SK-MEL-5 (cell line): Measurements from ENCODE around the gene GRB14. TPM values are rescaled to one million over a fixed set of nuclear protein-coding genes. Genes with fewer than 3 reads are reported as not detected.
"Not testable (repeated sequence)": the region's sequence is repeated elsewhere in the genome, so short reads cannot be mapped to it uniquely, and the experiment has no call there.

Source experiments
- DNase-seq: peaks from one replicate; pipeline ENCODE4 v3.0.0-alpha.2; 2016; ENCODE audit warnings: low read depth, low spot score
- in situ Hi-C: cut with HindIII; loops from 2 replicates; pipeline ENCODE4 v1.10.0; 2016; ENCODE audit warnings: low sequenced_read_pairs, high pct_unique_total_duplicates, low pct_unique_long_range_greater_than_20kb
- total RNA-seq: library from RNA; depleted of rRNA; stranded (reverse); fragments of >200 nt; shearing (Covaris generic); gene quantifications from 2 replicates; pipeline ENCODE4 v1.2.3, GENCODE V29; 2014; rRNA removed

GRB14 gene
- total RNA-seq, 1 experiment from 2014 or later = 4.5 TPM

DNA sequence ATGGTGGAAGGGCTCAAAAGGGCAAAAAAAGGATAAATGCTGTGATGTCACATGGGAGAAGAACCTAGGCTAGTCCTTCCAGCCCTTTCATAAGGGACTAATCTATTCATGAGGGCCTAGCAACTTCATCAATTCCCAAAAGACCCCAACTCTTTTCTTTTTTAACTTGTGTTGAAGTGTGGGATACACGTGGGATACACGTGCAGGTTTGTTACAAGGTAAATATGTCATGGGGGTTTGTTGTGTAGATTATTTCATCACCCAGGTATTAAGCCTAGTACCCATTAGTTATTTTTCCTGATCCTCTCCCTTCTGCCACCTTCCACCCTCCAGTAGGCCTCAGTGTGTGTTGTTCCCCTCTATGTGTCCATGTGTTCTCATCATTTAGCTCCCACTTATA lies 156.2 kb downstream of the GRB14 start:
- DNase-seq, in situ Hi-C loops: not testable (repeated sequence)

DNA sequence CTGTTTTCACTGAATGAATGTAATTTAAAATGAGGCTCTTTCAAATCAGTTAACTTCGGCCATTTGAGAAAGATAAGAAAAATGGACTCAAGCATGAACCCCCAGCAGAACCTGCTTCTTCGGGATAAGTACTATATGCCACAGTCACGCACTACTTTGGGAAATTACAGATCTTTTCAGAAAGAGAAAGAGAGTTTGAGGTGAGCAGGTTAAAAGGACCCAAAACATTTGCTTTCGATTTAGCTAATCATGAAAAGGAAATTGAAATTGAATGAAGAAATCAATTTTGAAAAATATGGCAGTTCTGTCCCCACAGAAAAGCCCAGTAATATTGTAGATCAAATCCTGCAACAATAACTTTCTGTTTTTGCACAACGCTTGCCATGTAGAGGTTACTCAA lies 156.9 kb downstream of the GRB14 start:
- DNase-seq = no peak
- in situ Hi-C loops = no loop called here

DNA sequence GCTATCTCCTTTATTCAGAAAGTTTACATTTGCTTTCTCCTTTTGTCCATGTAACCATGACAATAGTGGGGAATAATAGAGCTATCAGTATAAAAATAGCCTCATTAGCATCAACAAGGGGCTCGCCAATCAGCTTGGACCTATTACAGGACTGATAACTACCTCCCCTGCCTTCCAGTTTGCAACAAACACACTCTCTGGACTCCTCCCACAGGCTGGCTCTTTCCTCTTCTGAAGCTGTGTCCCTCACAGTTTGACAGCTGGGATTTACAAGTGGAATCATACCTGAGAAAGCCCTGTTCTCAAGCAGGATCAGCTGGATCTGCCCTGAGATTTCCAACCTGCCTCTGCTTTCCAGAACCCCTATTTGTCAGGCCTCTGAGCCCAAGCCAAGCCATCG lies 162.5 kb downstream of the GRB14 start:
- in situ Hi-C loops = no loop called here

DNA sequence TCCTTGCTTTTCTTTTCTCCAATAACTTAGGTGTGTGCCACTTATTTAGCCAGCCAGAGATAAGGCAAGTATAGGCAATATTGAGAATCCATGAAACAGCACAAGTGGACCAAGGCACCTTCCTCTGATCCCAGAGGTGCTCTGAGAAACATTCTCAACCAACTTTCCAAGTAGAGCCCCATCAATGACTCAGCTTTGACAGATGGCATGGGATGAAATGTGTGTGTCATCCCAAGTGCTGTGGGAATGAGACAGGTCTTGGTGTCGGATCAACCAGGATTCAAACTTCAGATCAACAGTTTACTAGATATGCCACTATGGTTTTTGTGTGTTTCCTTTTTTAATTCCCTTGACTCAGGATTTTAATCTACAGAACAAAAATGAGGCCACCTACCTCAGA lies 164.0 kb downstream of the GRB14 start:
- DNase-seq = no peak
- in situ Hi-C loops = no loop called here

More for the DNA sequence above, 162.5 kb downstream of the GRB14 start:
- DNase-seq = no peak

DNA sequence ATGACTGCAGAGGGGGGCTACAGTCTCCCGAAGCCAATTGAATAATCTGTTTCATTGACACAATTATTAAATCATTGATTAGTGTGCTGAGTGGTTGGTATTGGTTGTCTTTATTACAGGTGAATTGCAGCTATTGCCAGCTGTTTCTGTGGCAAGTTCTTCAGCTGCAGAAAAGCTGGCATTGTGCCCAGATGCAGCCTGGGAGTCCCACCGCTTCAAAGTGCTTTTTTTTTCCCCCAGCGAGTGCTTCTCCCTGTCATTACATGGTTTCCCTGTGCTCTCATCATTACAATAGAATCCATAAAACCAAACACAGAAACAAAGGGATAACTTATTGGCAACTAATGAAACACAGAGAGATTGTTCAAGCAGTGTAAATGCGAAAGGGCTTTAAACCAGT lies 164.7 kb downstream of the GRB14 start:
- in situ Hi-C loops = no loop called here
- no peak for DNase-seq

DNA sequence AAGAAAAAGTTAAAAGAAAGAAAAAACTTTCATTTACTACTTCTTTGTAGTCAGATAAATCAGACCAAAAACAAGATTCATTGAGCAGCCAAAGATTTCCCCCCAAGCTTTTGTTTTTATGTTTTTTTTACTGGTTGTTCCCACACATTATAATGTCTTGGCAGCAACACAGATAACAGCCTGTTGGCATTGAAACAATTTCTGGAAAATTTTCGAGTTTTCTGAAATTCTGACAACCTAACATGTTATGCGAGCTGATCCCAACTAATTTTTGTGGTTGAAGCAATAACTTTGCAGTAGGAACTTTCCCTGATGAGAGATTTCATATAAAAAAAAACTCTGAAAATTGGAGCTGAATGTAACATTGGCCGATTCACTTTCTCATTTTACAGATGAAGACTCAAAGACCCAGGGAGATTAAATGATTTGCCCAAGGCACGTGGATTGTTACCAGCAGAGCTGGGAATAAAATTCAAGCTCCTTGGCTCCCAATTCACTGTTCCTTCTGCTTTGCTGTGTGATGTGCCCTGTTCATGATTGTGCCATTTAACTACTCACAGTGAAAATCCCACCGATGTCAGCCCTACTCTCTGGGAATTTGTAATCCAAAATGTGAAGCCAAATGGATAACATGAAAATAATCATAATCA lies 167.5 kb downstream of the GRB14 start:
- DNase-seq = no peak
- in situ Hi-C loops = no loop called here

DNA sequence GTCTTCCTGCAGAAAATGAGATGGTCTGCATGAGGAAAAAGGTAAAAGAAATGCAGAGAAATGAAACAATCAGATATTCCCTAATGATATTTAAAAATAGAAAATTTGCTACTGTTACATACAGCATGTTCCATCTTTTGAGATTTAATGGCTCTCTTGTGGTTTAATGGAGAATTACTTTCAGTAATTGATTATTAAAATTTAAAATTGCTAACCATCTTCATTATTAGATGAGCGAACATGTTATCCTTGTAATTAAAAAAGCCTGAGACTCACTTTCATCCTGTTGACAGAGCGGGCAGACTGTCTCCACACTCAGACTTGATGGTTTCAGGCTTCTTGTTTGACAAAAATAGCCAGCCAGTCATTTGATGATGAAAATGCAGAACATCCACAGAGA lies 171.0 kb downstream of the GRB14 start:
- in situ Hi-C loops = no loop called here
- no peak for DNase-seq

DNA sequence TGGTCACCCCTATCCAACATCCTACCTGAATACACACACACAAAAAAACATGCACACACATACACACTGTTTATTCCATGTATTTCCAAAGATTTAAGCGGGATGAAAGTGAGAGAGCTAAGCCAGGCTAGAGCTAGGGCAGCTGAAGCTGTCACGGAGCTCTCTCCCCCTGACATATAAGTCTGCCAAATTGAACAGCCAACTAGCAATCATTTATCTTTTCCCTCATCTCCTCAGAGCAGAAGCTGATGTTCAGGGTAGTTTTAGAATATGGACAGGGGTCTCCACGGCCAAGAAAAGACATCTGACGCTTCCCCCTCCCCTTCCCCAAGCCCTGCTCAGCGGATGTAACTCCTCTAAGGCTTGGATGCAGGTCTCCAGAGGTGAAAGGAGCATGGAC lies 171.6 kb downstream of the GRB14 start:
- no peak for DNase-seq
- in situ Hi-C loops = no loop called here

DNA sequence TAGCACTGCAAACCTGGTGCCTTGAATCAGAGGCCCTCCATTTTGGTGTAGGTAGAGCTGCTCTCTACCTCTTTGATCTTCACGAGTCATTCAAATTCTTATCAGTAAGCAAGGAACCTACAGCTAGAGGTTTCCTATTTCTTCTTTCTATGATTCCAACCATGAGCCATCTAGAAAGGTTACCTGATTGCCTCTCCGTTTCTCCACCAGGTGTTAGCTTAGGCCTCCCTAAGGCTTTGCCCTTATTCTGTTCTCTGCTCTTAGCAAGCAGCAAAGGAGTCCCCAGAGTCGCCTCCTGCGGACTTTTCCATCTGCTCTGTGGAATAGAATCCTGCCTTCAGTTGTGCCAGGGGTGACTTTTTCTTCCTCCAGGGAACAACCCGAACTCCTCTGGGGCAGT lies 173.6 kb downstream of the GRB14 start:
- no peak for DNase-seq
- in situ Hi-C loops = no loop called here

Other genes starting within 250 kb of the GRB14 start
- 4.6 and 7.7 TPM in 2 replicates for gene COBLL1, start 220.3 kb upstream of the GRB14 start, total RNA-seq